ENCODE data around the gene NKAIN4. TPM values are rescaled to one million over a fixed set of nuclear protein-coding genes. Genes with fewer than 3 reads are reported as not detected.

NKAIN4 gene
- total RNA-seq, 1 donor from 2014 or later = 10.2 TPM

DNA sequence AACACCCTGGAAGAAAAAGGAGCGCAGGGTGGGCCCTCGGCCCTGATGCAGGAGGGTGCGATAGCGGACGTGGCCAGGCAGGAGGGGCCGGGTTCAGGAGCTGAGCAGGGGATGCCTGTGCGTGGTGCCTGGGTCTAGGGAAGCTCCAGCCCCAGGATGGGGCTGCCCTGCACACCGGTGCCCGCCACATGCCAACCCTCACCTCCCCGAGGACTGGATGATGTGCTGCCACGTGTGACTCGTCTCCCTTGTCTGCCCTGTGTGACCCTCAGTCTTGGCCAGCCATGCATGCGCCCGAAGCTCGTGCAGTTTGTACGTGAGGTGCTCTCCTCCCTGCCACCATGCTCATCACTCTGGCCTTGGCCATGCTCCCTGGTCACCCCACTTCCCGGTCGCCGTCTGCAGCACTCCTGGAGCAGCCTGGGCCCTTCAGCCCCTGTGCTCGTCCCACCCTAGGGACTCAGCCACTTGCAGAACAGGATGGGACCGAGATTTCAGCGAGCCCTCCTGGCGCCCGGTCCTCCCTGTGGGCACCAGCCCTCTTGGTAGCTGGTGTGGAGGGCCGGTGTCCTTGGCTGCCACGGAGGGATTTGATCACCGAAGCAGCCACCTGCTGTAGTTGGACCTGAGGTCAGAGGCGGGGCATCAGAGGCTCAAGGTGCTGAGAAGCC lies 34.5 kb upstream of the NKAIN4 start:
- Mint-ChIP-seq H3K27me3 (no peaks in the 10 kb centered on the region), H3K9me3 (no peaks in the 10 kb centered on the region), H3K27ac (no peak overlapping the region), H3K4me1 (ENCODE audit: unreplicated experiment) (no peaks in the 10 kb centered on the region), H3K36me3 (no peaks in the 10 kb centered on the region), H3K4me3 (no peak overlapping the region)
- DNase-seq (ENCODE audit: extremely low spot score, unreplicated experiment) = no peak
- TF ChIP-seq, protein P1, sequence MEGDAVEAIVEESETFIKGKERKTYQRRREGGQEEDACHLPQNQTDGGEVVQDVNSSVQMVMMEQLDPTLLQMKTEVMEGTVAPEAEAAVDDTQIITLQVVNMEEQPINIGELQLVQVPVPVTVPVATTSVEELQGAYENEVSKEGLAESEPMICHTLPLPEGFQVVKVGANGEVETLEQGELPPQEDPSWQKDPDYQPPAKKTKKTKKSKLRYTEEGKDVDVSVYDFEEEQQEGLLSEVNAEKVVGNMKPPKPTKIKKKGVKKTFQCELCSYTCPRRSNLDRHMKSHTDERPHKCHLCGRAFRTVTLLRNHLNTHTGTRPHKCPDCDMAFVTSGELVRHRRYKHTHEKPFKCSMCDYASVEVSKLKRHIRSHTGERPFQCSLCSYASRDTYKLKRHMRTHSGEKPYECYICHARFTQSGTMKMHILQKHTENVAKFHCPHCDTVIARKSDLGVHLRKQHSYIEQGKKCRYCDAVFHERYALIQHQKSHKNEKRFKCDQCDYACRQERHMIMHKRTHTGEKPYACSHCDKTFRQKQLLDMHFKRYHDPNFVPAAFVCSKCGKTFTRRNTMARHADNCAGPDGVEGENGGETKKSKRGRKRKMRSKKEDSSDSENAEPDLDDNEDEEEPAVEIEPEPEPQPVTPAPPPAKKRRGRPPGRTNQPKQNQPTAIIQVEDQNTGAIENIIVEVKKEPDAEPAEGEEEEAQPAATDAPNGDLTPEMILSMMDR (conservative IDR thresholded peaks at IDR 0.05) = no peak

DNA sequence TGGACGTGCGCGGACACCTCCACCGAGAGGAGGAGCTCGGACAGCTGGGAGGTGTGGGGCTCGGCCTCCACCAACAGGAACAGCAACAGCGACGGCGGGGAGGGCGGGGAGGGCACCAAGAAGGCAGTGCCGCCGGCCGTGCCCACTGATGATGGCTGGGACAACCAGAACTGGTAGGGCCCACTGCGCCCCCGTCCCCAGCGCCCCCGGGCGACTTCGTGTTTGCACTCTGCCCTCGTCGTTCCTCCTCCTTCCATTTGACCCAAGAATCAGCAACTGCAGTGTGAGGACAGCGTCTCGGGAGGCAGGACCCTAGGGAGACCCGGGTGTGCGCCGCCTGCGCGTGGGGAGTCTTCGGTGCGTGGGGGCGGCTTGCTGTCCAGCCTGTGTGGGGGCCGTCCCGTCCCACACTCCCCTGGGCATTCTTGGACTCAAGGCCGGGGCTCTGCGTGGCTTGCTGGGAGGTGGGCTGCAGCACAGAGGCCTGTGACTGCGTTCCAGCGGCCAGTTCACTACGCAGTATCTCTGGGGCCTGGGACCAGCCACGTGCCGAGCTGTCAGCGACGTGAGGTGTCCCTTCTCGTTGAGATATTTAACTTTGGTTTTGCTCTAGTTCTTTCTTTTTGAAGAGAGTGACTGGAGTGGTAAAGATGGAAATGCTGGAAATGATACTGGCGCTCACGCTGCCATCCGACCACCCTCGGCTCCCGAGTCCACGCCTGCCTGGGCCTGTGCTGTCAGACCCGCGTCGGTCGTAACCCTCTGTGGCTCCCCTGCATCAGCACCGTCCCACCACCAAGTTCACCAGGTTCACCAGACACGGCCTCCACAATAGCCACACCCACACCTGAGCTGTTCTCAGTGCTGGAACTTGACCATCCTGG lies 33.7 kb upstream of the NKAIN4 start:
- no peaks in the 10 kb centered on the region for H3K36me3 Mint-ChIP-seq
- H3K4me1 Mint-ChIP-seq (ENCODE audit: unreplicated experiment) = no peaks in the 10 kb centered on the region
- TF ChIP-seq, protein P1 (conservative IDR thresholded peaks at IDR 0.05) = no peak
- no peak overlapping the region for H3K4me3 Mint-ChIP-seq
- H3K27me3 Mint-ChIP-seq = no peaks in the 10 kb centered on the region
- no peak for DNase-seq (ENCODE audit: extremely low spot score, unreplicated experiment)
- no peak overlapping the region for H3K27ac Mint-ChIP-seq
- H3K9me3 Mint-ChIP-seq = no peaks in the 10 kb centered on the region

DNA sequence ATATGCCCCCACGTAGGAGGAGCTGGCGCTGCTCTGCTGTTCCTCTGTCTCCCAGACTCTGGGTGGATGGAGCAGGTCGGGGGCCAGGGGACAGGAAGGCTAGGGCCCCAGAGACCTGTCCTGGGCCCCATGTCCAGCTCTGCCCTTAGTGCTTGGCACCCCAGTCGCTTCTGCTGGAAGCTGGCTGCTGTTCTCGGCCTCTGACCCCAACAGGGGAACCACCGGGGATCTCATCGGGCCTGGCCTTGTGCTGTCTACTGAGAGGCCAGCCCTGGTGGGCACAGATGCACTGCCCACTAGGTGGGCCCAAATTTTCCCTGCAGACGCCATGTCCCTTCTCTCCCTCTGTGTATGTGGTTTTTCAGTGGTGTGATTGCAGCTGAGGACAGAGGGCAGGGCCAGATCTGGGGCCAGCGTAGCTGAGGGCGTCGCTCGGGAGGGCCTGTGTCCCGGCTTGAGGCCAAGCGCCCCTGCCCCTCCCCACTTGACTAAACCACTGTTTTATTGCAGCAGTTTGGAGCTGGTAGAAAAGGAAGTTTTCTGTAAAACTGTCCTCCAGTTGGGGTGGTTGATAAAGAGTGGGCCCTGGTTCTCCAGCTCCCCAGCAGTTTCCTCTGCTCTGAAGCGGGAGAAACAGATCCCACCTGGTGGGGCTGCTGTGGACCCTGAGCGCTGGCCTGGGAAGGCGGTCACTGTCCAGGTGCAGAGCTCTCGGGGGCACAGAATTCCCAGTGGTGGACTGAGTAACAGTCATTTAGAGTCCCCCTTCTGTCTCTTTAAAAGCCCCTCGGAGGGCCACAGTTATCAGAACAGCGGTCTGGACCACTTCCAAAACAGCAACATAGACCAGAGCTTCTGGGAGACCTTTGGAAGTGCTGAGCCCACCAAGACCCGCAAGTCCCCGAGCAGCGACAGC lies 32.8 kb upstream of the NKAIN4 start:
- DNase-seq (ENCODE audit: extremely low spot score, unreplicated experiment) = no peak
- no peak overlapping the region for H3K4me3 Mint-ChIP-seq
- no peaks in the 10 kb centered on the region for H3K9me3 Mint-ChIP-seq
- H3K27me3 Mint-ChIP-seq = no peaks in the 10 kb centered on the region
- H3K27ac Mint-ChIP-seq = no peak overlapping the region
- no peaks in the 10 kb centered on the region for H3K4me1 Mint-ChIP-seq (ENCODE audit: unreplicated experiment)
- TF ChIP-seq, protein P1 (conservative IDR thresholded peaks at IDR 0.05) = no peak
- no peaks in the 10 kb centered on the region for H3K36me3 Mint-ChIP-seq

DNA sequence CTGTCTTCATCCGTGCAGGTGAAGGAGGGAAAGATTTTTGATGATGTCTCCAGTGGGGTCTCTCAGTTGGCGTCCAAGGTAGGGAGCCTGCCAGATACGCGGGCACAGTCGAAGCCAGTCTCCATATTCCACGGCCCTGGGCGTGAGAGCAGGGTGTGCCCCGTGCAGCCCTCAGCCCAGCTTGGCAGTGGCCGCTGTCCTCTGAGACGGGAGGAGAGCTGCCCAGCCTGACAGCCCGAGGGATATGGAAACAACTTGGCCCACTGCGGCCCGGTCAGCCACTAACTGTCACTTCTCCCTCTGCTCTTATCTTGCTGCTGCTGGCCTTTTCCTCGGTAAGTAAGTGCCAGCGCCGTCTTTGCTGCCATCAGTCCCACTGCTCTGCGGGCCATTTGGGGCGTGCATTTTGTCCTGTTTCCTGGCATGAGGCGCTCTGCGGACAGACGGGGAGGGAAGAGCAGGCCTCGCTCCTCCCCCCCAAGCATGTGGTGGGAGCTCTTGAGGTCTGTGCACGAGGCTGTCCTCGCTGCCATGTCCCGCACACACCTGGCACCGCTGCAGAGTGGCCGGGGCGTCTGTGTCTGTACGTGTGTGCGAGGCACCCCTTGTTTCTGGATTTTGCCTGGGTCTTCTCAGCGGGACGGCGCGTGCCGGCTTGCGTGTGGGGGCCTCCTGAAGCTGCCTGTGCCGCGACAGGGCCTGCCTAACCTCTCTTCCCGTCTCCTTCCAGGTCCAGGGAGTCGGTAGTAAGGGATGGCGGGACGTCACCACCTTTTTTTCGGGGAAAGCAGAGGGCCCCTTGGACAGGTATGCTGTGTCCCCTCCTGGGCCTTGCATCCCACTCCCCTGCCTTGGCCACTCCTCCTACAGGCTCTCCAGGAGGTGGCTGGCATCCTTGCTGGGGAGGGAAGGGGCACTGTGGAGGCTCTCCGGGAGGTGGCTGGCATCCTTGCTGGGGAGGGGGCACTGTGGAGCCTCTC lies 31.7 kb upstream of the NKAIN4 start:
- H3K27ac Mint-ChIP-seq = peak overlapping the region; percentile 16

More for the DNA sequence above, 31.7 kb upstream of the NKAIN4 start:
- H3K4me1 Mint-ChIP-seq (ENCODE audit: unreplicated experiment) = no peaks in the 10 kb centered on the region
- H3K4me3 Mint-ChIP-seq = no peak overlapping the region
- DNase-seq (ENCODE audit: extremely low spot score, unreplicated experiment) = no peak
- no peaks in the 10 kb centered on the region for H3K9me3 Mint-ChIP-seq
- H3K36me3 Mint-ChIP-seq = no peaks in the 10 kb centered on the region
- TF ChIP-seq, protein P1 (conservative IDR thresholded peaks at IDR 0.05) = no peak
- no peaks in the 10 kb centered on the region for H3K27me3 Mint-ChIP-seq

Measured in type B pancreatic cell (in vitro differentiated cells).